Left ventricle myocardium superior (tissue), 1 donor: ENCODE results near the gene CDCA4. TPM values are rescaled to one million over a fixed set of nuclear protein-coding genes. Genes with fewer than 3 reads are reported as not detected.

Experiments used
- ATAC-seq: fragments of 200-7000 bp; cut with Tn5 transposase; one replicate; pipeline ENCODE4 v1.9.1; 2020; ENCODE audit warnings: mild to moderate bottlenecking, moderate library complexity
- DNase-seq: peaks from one replicate; pipeline ENCODE4 v3.0.0-alpha.2; 2020
- intact Hi-C: fragments of 100-400 bp; cut with micrococcal nuclease; formaldehyde crosslinking; loops from one replicate; pipeline ENCODE4 v1.11.0; 2022
- total RNA-seq: library from RNA; stranded (reverse); fragmentation: NEBNext Ultra II Directional; extraction: Animal tissue kit (Norgen Biotek cat#: 25700); gene quantifications from one replicate; pipeline ENCODE4 v1.2.1, GENCODE V29; 2021
- donor health status: DM: no; HTN: yes; CAD: no; lungs with severe emphysema.

CDCA4 gene
- total RNA-seq, 1 donor from 2014 or later, result 1.9 TPM

GRCh38 chr14:105059035-105059924 lies 38.4 kb upstream of the CDCA4 start:
- ATAC-seq (peak; percentile 22), DNase-seq (peak; percentile 46)
- intact Hi-C loops, result no loop called here

- DNase-seq (peak; percentile 27), ATAC-seq (no peak)
- intact Hi-C loops, result no loop called here
Measured at GRCh38 chr14:105058521-105059034, 37.7 kb upstream of the CDCA4 start.

GRCh38 chr14:105056303-105056831 lies 35.5 kb upstream of the CDCA4 start:
- intact Hi-C loops, result no loop called here
- DNase-seq (peak; percentile 1), ATAC-seq (no peak)

- ATAC-seq (no peak), DNase-seq (no peak)
- intact Hi-C loops, result no loop called here
Measured at GRCh38 chr14:105055736-105056302, 34.9 kb upstream of the CDCA4 start.

- DNase-seq, result no peak
- intact Hi-C loops, result no loop called here
- no peak for ATAC-seq
Measured at GRCh38 chr14:105055334-105055733, 34.5 kb upstream of the CDCA4 start.

- no peak for ATAC-seq
- intact Hi-C loops, result no loop called here
- peak; percentile 5 for DNase-seq
Measured at GRCh38 chr14:105053996-105054395, 33.1 kb upstream of the CDCA4 start.

- ATAC-seq (no peak), DNase-seq (no peak)
- intact Hi-C loops, result no loop called here
Measured at GRCh38 chr14:105053421-105053820, 32.5 kb upstream of the CDCA4 start.

GRCh38 chr14:105052110-105052458 lies 31.2 kb upstream of the CDCA4 start:
- ATAC-seq (no peak), DNase-seq (no peak)
- intact Hi-C loops, result no loop called here

GRCh38 chr14:105051182-105052109 lies 30.6 kb upstream of the CDCA4 start:
- ATAC-seq (no peak), DNase-seq (no peak)
- intact Hi-C loops, result no loop called here

- ATAC-seq, result no peak
- intact Hi-C loops, result no loop called here
- no peak for DNase-seq
Measured at GRCh38 chr14:105050551-105050897, 29.6 kb upstream of the CDCA4 start.

GRCh38 chr14:105049753-105050550 lies 29.1 kb upstream of the CDCA4 start:
- DNase-seq, result no peak
- intact Hi-C loops, result loop anchor here (10.0 kb wide), 1 partner anchor 75 kb away; the partner anchor contains the start of gene AHNAK2
- no peak for ATAC-seq

GRCh38 chr14:105047283-105048016 lies 26.6 kb upstream of the CDCA4 start:
- ATAC-seq (no peak), DNase-seq (no peak)

GRCh38 chr14:105046891-105047282 lies 26.0 kb upstream of the CDCA4 start:
- DNase-seq (no peak), ATAC-seq (no peak)
- intact Hi-C loops, result loop anchor here (10.0 kb wide), 1 partner anchor 72 kb away; the partner anchor contains the start of gene AHNAK2

More at GRCh38 chr14:105047283-105048016, 26.6 kb upstream of the CDCA4 start:
- intact Hi-C loops, result loop anchor here (10.0 kb wide), 1 partner anchor 73 kb away; the partner anchor contains the start of gene AHNAK2

- ATAC-seq (peak; percentile 96), DNase-seq (peak; percentile 94)
- intact Hi-C loops, result loop anchor here (10.0 kb wide), 1 partner anchor 71 kb away; the partner anchor contains the start of gene AHNAK2
Measured at GRCh38 chr14:105045710-105046326, 24.9 kb upstream of the CDCA4 start.

GRCh38 chr14:105043641-105044040 lies 22.8 kb upstream of the CDCA4 start:
- DNase-seq, result no peak
- intact Hi-C loops, result loop anchor here (10.0 kb wide), 1 partner anchor 69 kb away; the partner anchor contains the start of gene AHNAK2
- ATAC-seq, result no peak

GRCh38 chr14:105042813-105043212 lies 21.9 kb upstream of the CDCA4 start:
- no peak for DNase-seq
- intact Hi-C loops, result loop anchor here (10.0 kb wide), 1 partner anchor 68 kb away; the partner anchor contains the start of gene AHNAK2
- no peak for ATAC-seq
